HG03064 (cell line): ENCODE data around the gene GRIK1.
"Not testable (repeated sequence)": the region's sequence is repeated elsewhere in the genome, so short reads cannot be mapped to it uniquely, and the experiment has no call there.

Source experiments
- ATAC-seq: cut with Tn5 transposase; IDR thresholded peaks from one replicate; pipeline ENCODE4 v1.9.1; 2021; ENCODE audit warnings: low read depth; ENCODE audit not compliant: unreplicated experiment

The GRIK1 gene

GRCh38 chr21:29627905-29628304, 311.9 kb downstream of the GRIK1 start:
- ATAC-seq, result no peak

GRCh38 chr21:29626801-29627470, 312.9 kb downstream of the GRIK1 start:
- no peak for ATAC-seq

- no peak for ATAC-seq
Measured at GRCh38 chr21:29625990-29626389, 313.8 kb downstream of the GRIK1 start.

- no peak for ATAC-seq
Measured at GRCh38 chr21:29624776-29625175, 315.0 kb downstream of the GRIK1 start.

- ATAC-seq, result no peak
Measured at GRCh38 chr21:29621525-29621924, 318.3 kb downstream of the GRIK1 start.

- ATAC-seq, result no peak
Measured at GRCh38 chr21:29616209-29616751, 323.5 kb downstream of the GRIK1 start.

GRCh38 chr21:29613877-29614276, 325.9 kb downstream of the GRIK1 start:
- no peak for ATAC-seq

GRCh38 chr21:29613021-29613420, 326.8 kb downstream of the GRIK1 start:
- no peak for ATAC-seq

GRCh38 chr21:29610779-29611360, 328.9 kb downstream of the GRIK1 start:
- ATAC-seq, result no peak

- no peak for ATAC-seq
Measured at GRCh38 chr21:29606613-29607012, 333.2 kb downstream of the GRIK1 start.

GRCh38 chr21:29605219-29605618, 334.6 kb downstream of the GRIK1 start:
- not testable (repeated sequence) for ATAC-seq

- no peak for ATAC-seq
Measured at GRCh38 chr21:29604076-29604475, 335.7 kb downstream of the GRIK1 start.

GRCh38 chr21:29601047-29601446, 338.7 kb downstream of the GRIK1 start:
- ATAC-seq, result no peak

GRCh38 chr21:29586696-29587095, 353.1 kb downstream of the GRIK1 start:
- no peak for ATAC-seq

GRCh38 chr21:29585462-29585861, 354.3 kb downstream of the GRIK1 start:
- no peak for ATAC-seq

- ATAC-seq, result no peak
Measured at GRCh38 chr21:29583424-29583924, 356.3 kb downstream of the GRIK1 start.

- no peak for ATAC-seq
Measured at GRCh38 chr21:29582855-29583254, 356.9 kb downstream of the GRIK1 start.

- ATAC-seq, result no peak
Measured at GRCh38 chr21:29581393-29581792, 358.4 kb downstream of the GRIK1 start.

GRCh38 chr21:29580732-29581285, 359.0 kb downstream of the GRIK1 start:
- no peak for ATAC-seq

- no peak for ATAC-seq
Measured at GRCh38 chr21:29578306-29578705, 361.5 kb downstream of the GRIK1 start.

GRCh38 chr21:29571949-29572348, 367.8 kb downstream of the GRIK1 start:
- no peak for ATAC-seq
